Urinary bladder (tissue), 4 donors: ENCODE results near the gene TXNDC16. TPM values are rescaled to one million over a fixed set of nuclear protein-coding genes. Genes with fewer than 3 reads are reported as not detected.
"Not testable (repeated sequence)": the region's sequence is repeated elsewhere in the genome, so short reads cannot be mapped to it uniquely, and the experiment has no call there.

ENCODE experiments used
- DNase-seq: peaks from one replicate; pipeline ENCODE4 v3.0.0-alpha.2; 2015; ENCODE audit errors: extremely low spot score
- H3K27ac ChIP-seq: one replicate; pipeline ENCODE4 v1.5.1; 2013; ENCODE audit warnings: low read depth, mild to moderate bottlenecking, moderate library complexity
- H3K36me3 ChIP-seq: one replicate; pipeline ENCODE4 v1.6.1; 2013; ENCODE audit warnings: mild to moderate bottlenecking, moderate library complexity; ENCODE audit not compliant: insufficient read depth
- H3K4me1 ChIP-seq: one replicate; pipeline ENCODE4 v1.6.1; 2013; ENCODE audit warnings: mild to moderate bottlenecking, moderate library complexity; ENCODE audit not compliant: insufficient read depth
- H3K4me3 ChIP-seq: one replicate; pipeline ENCODE4 v1.5.1; 2013; ENCODE audit warnings: low read depth, low read length
- WGBS: extraction: QIAGEN DNeasy Blood & Tissue Kit; methylation state at CpG from one replicate; pipeline ENCODE4 v1.1.7; 2013; 5-methylcytosine and 5-hydroxymethylcytosine counted together
- polyA plus RNA-seq: library from polyadenylated mRNA; stranded (reverse); fragments of 200-250 nt; gene quantifications from one replicate; pipeline ENCODE4 v1.2.3, GENCODE V29; 2013
- total RNA-seq: library from RNA; depleted of rRNA; stranded (reverse); fragments of >200 nt; gene quantifications from one replicate; pipeline ENCODE4 v1.2.3, GENCODE V29; 2014
- donor health status: healthy with polysubstance abuse.
- donor health status: healthy.

The TXNDC16 gene
- total and polyA plus RNA-seq, 2 donors, result 5.6 to 19.2 TPM

GRCh38 chr14:52522581-52523345, 29.5 kb downstream of the TXNDC16 start:
- no peak for DNase-seq
- Histone ChIP-seq H3K27ac (no peak overlapping the region), H3K4me1 (no peaks in the 10 kb centered on the region), H3K4me3 (no peak overlapping the region), H3K36me3 (no peaks in the 10 kb centered on the region)

- H3K36me3 ChIP-seq, result no peaks in the 10 kb centered on the region
- H3K4me3 ChIP-seq, result no peak overlapping the region
- DNase-seq, result no peak
- 43% methylated on average over 1 of the region's 1 CpG for WGBS
- no peak overlapping the region for H3K27ac ChIP-seq
- no peaks in the 10 kb centered on the region for H3K4me1 ChIP-seq
Observed at GRCh38 chr14:52522033-52522432, 30.3 kb downstream of the TXNDC16 start.

- H3K27ac ChIP-seq, result no peak overlapping the region
- H3K36me3 ChIP-seq, result peaks cover 1% of the 10 kb centered on the region
- no peak overlapping the region for H3K4me3 ChIP-seq
- no peaks in the 10 kb centered on the region for H3K4me1 ChIP-seq
- DNase-seq, result no peak
- WGBS, result 79% methylated on average over 4 of the region's 4 CpGs
Observed at GRCh38 chr14:52514046-52514811, 38.1 kb downstream of the TXNDC16 start.

GRCh38 chr14:52513249-52513648, 39.1 kb downstream of the TXNDC16 start:
- no peak overlapping the region for H3K4me3 ChIP-seq
- WGBS, result 78% methylated on average over 1 of the region's 1 CpG
- peaks cover 1% of the 10 kb centered on the region for H3K36me3 ChIP-seq
- no peaks in the 10 kb centered on the region for H3K4me1 ChIP-seq
- H3K27ac ChIP-seq, result no peak overlapping the region
- DNase-seq, result no peak

- H3K4me3 ChIP-seq, result no peak overlapping the region
- H3K4me1 ChIP-seq, result no peaks in the 10 kb centered on the region
- no peaks in the 10 kb centered on the region for H3K36me3 ChIP-seq
- no peak overlapping the region for H3K27ac ChIP-seq
- 90% methylated on average over 1 of the region's 1 CpG for WGBS
- no peak for DNase-seq
Observed at GRCh38 chr14:52494444-52494843, 57.9 kb downstream of the TXNDC16 start.

- DNase-seq, result no peak
- H3K36me3 ChIP-seq, result no peaks in the 10 kb centered on the region
- H3K4me3 ChIP-seq, result no peak overlapping the region
- 90% methylated on average over 4 of the region's 4 CpGs for whole genome bisulfite sequencing
- H3K4me1 ChIP-seq, result no peaks in the 10 kb centered on the region
- no peak overlapping the region for H3K27ac ChIP-seq
Observed at GRCh38 chr14:52485350-52485960, 66.8 kb downstream of the TXNDC16 start.

- H3K27ac ChIP-seq, result no peak overlapping the region
Observed at GRCh38 chr14:52481864-52482263, 70.4 kb downstream of the TXNDC16 start.

GRCh38 chr14:52473557-52473956, 78.7 kb downstream of the TXNDC16 start:
- Histone ChIP-seq H3K4me1 (no peaks in the 10 kb centered on the region), H3K36me3 (no peaks in the 10 kb centered on the region), H3K4me3 (no peak overlapping the region), H3K27ac (no peak overlapping the region)
- 14% methylated on average over 1 of the region's 1 CpG for WGBS
- no peak for DNase-seq

More at GRCh38 chr14:52481864-52482263, 70.4 kb downstream of the TXNDC16 start:
- no peak for DNase-seq
- Histone ChIP-seq H3K4me3 (no peak overlapping the region), H3K4me1 (no peaks in the 10 kb centered on the region), H3K36me3 (no peaks in the 10 kb centered on the region)

GRCh38 chr14:52472728-52473127, 79.6 kb downstream of the TXNDC16 start:
- Histone ChIP-seq H3K36me3 (no peaks in the 10 kb centered on the region), H3K27ac (no peak overlapping the region), H3K4me3 (no peak overlapping the region), H3K4me1 (no peaks in the 10 kb centered on the region)
- no peak for DNase-seq
- WGBS, result 95% methylated on average over 6 of the region's 6 CpGs

- 94% methylated on average over 13 of the region's 13 CpGs for WGBS
- not testable (repeated sequence) for H3K27ac ChIP-seq, H3K4me3 ChIP-seq, H3K36me3 ChIP-seq, DNase-seq, H3K4me1 ChIP-seq
Observed at GRCh38 chr14:52472251-52472650, 80.1 kb downstream of the TXNDC16 start.

GRCh38 chr14:52467515-52468266, 84.6 kb downstream of the TXNDC16 start:
- Histone ChIP-seq H3K4me3 (no peak overlapping the region), H3K27ac (no peak overlapping the region), H3K4me1 (no peaks in the 10 kb centered on the region), H3K36me3 (no peaks in the 10 kb centered on the region)
- DNase-seq, result no peak
- 86% methylated on average over 7 of the region's 7 CpGs for WGBS

- Histone ChIP-seq H3K4me3 (no peak overlapping the region), H3K4me1 (no peaks in the 10 kb centered on the region), H3K36me3 (no peaks in the 10 kb centered on the region), H3K27ac (no peak overlapping the region)
- no peak for DNase-seq
- WGBS, result 88% methylated on average over 4 of the region's 4 CpGs
Observed at GRCh38 chr14:52464175-52464574, 88.1 kb downstream of the TXNDC16 start.

GRCh38 chr14:52463375-52463774, 88.9 kb downstream of the TXNDC16 start:
- Histone ChIP-seq H3K4me3 (no peak overlapping the region), H3K36me3 (no peaks in the 10 kb centered on the region), H3K4me1 (no peaks in the 10 kb centered on the region), H3K27ac (no peak overlapping the region)
- no peak for DNase-seq
- 84% methylated on average over 3 of the region's 3 CpGs for WGBS
